Astrocyte of the spinal cord (primary cell): ENCODE results near the gene MARVELD2.
"Not testable (repeated sequence)": the region's sequence is repeated elsewhere in the genome, so short reads cannot be mapped to it uniquely, and the experiment has no call there.

Experiments used
- DNase-seq: peaks from one replicate; pipeline ENCODE4 v3.0.0; 2011; ENCODE audit warnings: low read depth, low spot score
- H3K4me3 ChIP-seq: 2 replicates; pipeline ENCODE4 v1.5.1; 2011; ENCODE audit warnings: low read depth, mild to moderate bottlenecking, low read length, moderate library complexity
- CTCF ChIP-seq: IDR thresholded peaks from 2 replicates; pipeline ENCODE4 v1.5.1; 2012; ENCODE audit warnings: low read depth, mild to moderate bottlenecking, low read length, inconsistent platforms
- in situ Hi-C: cut with HindIII; loops from 2 replicates; pipeline ENCODE4 v1.10.0; 2017; ENCODE audit warnings: low sequenced_read_pairs

MARVELD2 gene

GRCh38 chr5:69450116-69450515 is 35.2 kb downstream of the MARVELD2 start:
- in situ Hi-C loops: no loop called here
- H3K4me3 ChIP-seq: no peak overlapping the region
- TF ChIP-seq CTCF: no peak
- DNase-seq: peak; percentile 88

GRCh38 chr5:69450527-69450926 is 35.6 kb downstream of the MARVELD2 start:
- DNase-seq, in situ Hi-C loops: not testable (repeated sequence)

GRCh38 chr5:69451941-69452647 is 37.2 kb downstream of the MARVELD2 start:
- H3K4me3 ChIP-seq: no peak overlapping the region
- in situ Hi-C loops: no loop called here
- TF ChIP-seq CTCF: no peak
- no peak for DNase-seq

More at GRCh38 chr5:69450527-69450926, 35.6 kb downstream of the MARVELD2 start:
- not testable (repeated sequence) for H3K4me3 ChIP-seq

DNA sequence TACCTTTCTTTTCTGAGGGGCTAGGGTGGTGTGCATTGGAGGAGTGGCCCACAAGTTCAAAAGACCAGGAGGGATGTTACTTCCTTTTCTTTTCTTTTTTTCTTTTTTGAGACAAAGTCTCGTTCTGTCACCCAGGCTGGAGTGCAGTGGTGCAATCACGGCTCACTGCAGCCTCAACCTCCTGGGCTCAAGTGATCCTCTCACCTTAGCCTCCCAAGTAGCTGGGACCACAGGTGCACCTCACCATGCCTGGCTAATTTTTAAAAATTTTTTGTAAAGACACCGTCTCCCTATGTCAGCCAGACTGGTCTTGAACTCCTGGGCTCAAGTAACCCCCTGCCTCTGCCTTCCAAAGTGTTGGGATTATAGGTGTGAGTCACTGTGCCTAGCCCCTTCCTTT is 38.6 kb downstream of the MARVELD2 start:
- DNase-seq, H3K4me3 ChIP-seq, in situ Hi-C loops: not testable (repeated sequence)

DNA sequence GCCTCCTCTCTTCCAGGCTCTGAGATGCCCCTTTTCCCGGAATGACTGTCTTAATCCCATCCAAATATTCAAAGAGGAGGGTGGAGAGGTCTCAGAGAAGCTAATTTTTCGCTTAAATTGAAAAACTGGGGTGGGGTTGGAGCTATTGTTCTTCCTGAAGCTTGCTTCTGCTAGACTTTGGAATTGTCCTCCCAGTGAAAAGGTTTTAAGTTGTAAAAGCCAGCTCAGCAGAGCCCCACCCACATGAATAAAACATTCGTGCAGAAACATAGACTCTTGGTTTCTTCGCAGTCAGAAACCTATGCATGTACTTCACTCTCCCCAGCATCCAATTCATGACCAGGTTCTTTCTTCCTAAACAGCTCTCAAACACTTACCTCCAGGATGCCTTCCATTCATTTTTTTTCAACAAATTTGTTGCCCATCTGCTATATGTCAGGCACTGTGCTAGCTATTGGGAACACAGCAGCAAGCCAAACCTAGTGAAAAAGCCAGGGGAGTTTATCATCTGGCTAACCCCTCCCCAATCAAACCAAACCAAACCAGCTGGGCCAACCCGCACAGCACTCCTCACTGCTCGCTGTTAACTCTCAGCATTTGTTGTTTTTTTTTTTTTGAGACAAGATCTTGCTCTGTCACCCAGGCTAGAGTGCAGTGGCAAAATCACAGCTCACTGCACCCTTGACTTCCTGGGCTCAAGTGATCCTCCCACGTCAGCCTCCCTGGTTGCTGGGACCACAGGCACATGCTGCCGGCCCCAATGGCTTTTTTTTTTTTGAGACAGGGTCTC is 39.7 kb downstream of the MARVELD2 start:
- in situ Hi-C loops: no loop called here
- no peak overlapping the region for H3K4me3 ChIP-seq
- no peak for DNase-seq
- TF ChIP-seq CTCF: no peak

DNA sequence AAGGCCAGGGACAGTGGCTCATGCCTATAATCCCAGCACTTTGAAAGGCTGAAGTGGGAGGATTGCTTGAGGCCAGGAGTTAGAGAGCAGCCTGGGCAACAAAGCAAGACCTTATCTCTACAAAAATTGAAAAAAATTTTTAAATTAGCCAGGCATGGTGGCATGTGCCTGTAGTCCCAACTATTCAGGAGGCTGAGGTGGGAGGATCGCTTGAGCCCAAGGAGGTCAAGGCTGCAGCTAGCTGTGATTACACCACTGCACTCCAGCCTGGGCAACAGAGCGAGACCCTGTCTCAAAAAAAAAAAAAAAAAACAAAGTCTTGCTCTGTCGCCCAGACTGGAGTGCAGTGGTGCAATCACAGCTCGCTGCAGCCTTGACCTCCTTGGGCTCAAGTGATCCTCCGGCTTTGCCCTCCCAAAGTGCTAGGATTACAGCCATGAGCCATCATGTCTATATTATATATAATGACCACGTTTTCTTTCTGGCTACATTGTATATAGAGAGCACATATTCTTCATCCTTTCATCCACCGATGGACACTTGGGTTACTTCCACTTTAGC is 40.6 kb downstream of the MARVELD2 start:
- DNase-seq, H3K4me3 ChIP-seq, in situ Hi-C loops: not testable (repeated sequence)

GRCh38 chr5:69462170-69462569 is 47.3 kb downstream of the MARVELD2 start:
- no peak overlapping the region for H3K4me3 ChIP-seq
- in situ Hi-C loops: no loop called here
- no peak for TF ChIP-seq CTCF
- no peak for DNase-seq

- DNase-seq, H3K4me3 ChIP-seq, in situ Hi-C loops: not testable (repeated sequence)
Observed at GRCh38 chr5:69466375-69466774, 51.5 kb downstream of the MARVELD2 start.
